Measurements from ENCODE around the gene ZC3H11A. TPM values are rescaled to one million over a fixed set of nuclear protein-coding genes. Genes with fewer than 3 reads are reported as not detected.
"Not testable (repeated sequence)": the region's sequence is repeated elsewhere in the genome, so short reads cannot be mapped to it uniquely, and the experiment has no call there.

The ZC3H11A gene
- total RNA-seq, 1 experiment from 2014 or later, result 66.7 TPM

GRCh38 chr1:203828002-203828401 lies 32.6 kb downstream of the ZC3H11A start:
- POLR2A ChIA-PET, result no interaction called here
- H3K36me3 ChIP-seq (ENCODE audit: control insufficient read depth, insufficient read depth, low read length), result peaks cover 2% of the 10 kb centered on the region; the same call in 1 of the 2 replicates
- intact Hi-C loops (cut with micrococcal nuclease; ENCODE audit: unreplicated experiment), result no loop called here
- Mint-ChIP-seq H3K9me3 (ENCODE audit: unreplicated experiment) (no peaks in the 10 kb centered on the region), H3K27ac (ENCODE audit: unreplicated experiment) (no peak overlapping the region), H3K36me3 (ENCODE audit: insufficient read depth, unreplicated experiment) (peaks cover 90% of the 10 kb centered on the region), H3K4me1 (ENCODE audit: low read depth, unreplicated experiment) (no peaks in the 10 kb centered on the region), H3K27me3 (ENCODE audit: insufficient read depth, unreplicated experiment) (no peaks in the 10 kb centered on the region), H3K4me3 (ENCODE audit: unreplicated experiment) (no peak overlapping the region)
- H3K9me3 ChIP-seq, result no peaks in the 10 kb centered on the region
- H3K4me1 ChIP-seq, result no peaks in the 10 kb centered on the region
- no peak for DNase-seq
- TF ChIP-seq, protein P1, sequence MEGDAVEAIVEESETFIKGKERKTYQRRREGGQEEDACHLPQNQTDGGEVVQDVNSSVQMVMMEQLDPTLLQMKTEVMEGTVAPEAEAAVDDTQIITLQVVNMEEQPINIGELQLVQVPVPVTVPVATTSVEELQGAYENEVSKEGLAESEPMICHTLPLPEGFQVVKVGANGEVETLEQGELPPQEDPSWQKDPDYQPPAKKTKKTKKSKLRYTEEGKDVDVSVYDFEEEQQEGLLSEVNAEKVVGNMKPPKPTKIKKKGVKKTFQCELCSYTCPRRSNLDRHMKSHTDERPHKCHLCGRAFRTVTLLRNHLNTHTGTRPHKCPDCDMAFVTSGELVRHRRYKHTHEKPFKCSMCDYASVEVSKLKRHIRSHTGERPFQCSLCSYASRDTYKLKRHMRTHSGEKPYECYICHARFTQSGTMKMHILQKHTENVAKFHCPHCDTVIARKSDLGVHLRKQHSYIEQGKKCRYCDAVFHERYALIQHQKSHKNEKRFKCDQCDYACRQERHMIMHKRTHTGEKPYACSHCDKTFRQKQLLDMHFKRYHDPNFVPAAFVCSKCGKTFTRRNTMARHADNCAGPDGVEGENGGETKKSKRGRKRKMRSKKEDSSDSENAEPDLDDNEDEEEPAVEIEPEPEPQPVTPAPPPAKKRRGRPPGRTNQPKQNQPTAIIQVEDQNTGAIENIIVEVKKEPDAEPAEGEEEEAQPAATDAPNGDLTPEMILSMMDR (IDR thresholded peaks at IDR 0.05; ENCODE audit: insufficient read depth in 1 of 2, low read depth in 1 of 2, low read length in 1 of 2, severe bottlenecking in 1 of 2, unreplicated experiment in 1 of 2), result no peak
- no peaks in the 10 kb centered on the region for H3K27me3 ChIP-seq (replicated peaks; ENCODE audit: control insufficient read depth, insufficient read depth, low read length)
- no peak overlapping the region for H3K4me3 ChIP-seq (ENCODE audit: low read depth, low read length)
- BruUV-seq (replicated peaks), result no TSS peak
- CTCF ChIA-PET, result no interaction called here

GRCh38 chr1:203828503-203828902 lies 33.1 kb downstream of the ZC3H11A start:
- no TSS peak for BruUV-seq (replicated peaks)
- TF ChIP-seq, protein P1 (IDR thresholded peaks at IDR 0.05; ENCODE audit: insufficient read depth in 1 of 2, low read depth in 1 of 2, low read length in 1 of 2, severe bottlenecking in 1 of 2, unreplicated experiment in 1 of 2), result no peak
- no peaks in the 10 kb centered on the region for H3K27me3 Mint-ChIP-seq (ENCODE audit: insufficient read depth, unreplicated experiment)
- no peaks in the 10 kb centered on the region for H3K9me3 Mint-ChIP-seq (ENCODE audit: unreplicated experiment)
- no peak overlapping the region for H3K27ac Mint-ChIP-seq (ENCODE audit: unreplicated experiment)
- H3K4me1 Mint-ChIP-seq (ENCODE audit: low read depth, unreplicated experiment), result no peaks in the 10 kb centered on the region
- H3K4me3 ChIP-seq (ENCODE audit: low read depth, low read length), result no peak overlapping the region
- DNase-seq, result no peak
- ChIA-PET CTCF (no interaction called here), POLR2A (no interaction called here)
- H3K27me3 ChIP-seq (replicated peaks; ENCODE audit: control insufficient read depth, insufficient read depth, low read length), result no peaks in the 10 kb centered on the region
- peaks cover 2% of the 10 kb centered on the region; the same call in 1 of the 2 replicates for H3K36me3 ChIP-seq (ENCODE audit: control insufficient read depth, insufficient read depth, low read length)
- intact Hi-C loops (cut with micrococcal nuclease; ENCODE audit: unreplicated experiment), result no loop called here
- H3K9me3 ChIP-seq, result no peaks in the 10 kb centered on the region
- H3K4me1 ChIP-seq, result no peaks in the 10 kb centered on the region
- no peak overlapping the region for H3K4me3 Mint-ChIP-seq (ENCODE audit: unreplicated experiment)
- H3K36me3 Mint-ChIP-seq (ENCODE audit: insufficient read depth, unreplicated experiment), result peaks cover 90% of the 10 kb centered on the region

GRCh38 chr1:203829247-203829646 lies 33.8 kb downstream of the ZC3H11A start:
- H3K27me3 Mint-ChIP-seq (ENCODE audit: insufficient read depth, unreplicated experiment); intact Hi-C loops (cut with micrococcal nuclease; ENCODE audit: unreplicated experiment); DNase-seq; H3K4me1 ChIP-seq; H3K4me3 Mint-ChIP-seq (ENCODE audit: unreplicated experiment); H3K9me3 Mint-ChIP-seq (ENCODE audit: unreplicated experiment); H3K4me3 ChIP-seq (ENCODE audit: low read depth, low read length); H3K36me3 ChIP-seq (ENCODE audit: control insufficient read depth, insufficient read depth, low read length); CTCF ChIA-PET; BruUV-seq (replicated peaks); H3K9me3 ChIP-seq; H3K27me3 ChIP-seq (replicated peaks; ENCODE audit: control insufficient read depth, insufficient read depth, low read length); POLR2A ChIA-PET; H3K27ac Mint-ChIP-seq (ENCODE audit: unreplicated experiment); H3K4me1 Mint-ChIP-seq (ENCODE audit: low read depth, unreplicated experiment): not testable (repeated sequence)
- H3K36me3 Mint-ChIP-seq (ENCODE audit: insufficient read depth, unreplicated experiment), result peaks cover 90% of the 10 kb centered on the region

- Mint-ChIP-seq H3K4me1 (ENCODE audit: low read depth, unreplicated experiment) (no peaks in the 10 kb centered on the region), H3K27ac (ENCODE audit: unreplicated experiment) (no peak overlapping the region), H3K27me3 (ENCODE audit: insufficient read depth, unreplicated experiment) (no peaks in the 10 kb centered on the region), H3K9me3 (ENCODE audit: unreplicated experiment) (no peaks in the 10 kb centered on the region), H3K4me3 (ENCODE audit: unreplicated experiment) (no peak overlapping the region), H3K36me3 (ENCODE audit: insufficient read depth, unreplicated experiment) (peaks cover 97% of the 10 kb centered on the region)
- Histone ChIP-seq H3K9me3 (no peaks in the 10 kb centered on the region), H3K27me3 (replicated peaks; ENCODE audit: control insufficient read depth, insufficient read depth, low read length) (no peaks in the 10 kb centered on the region), H3K4me1 (no peaks in the 10 kb centered on the region), H3K36me3 (ENCODE audit: control insufficient read depth, insufficient read depth, low read length) (peaks cover 1% of the 10 kb centered on the region; the same call in 1 of the 2 replicates), H3K4me3 (ENCODE audit: low read depth, low read length) (no peak overlapping the region)
- CTCF ChIA-PET, result no interaction called here
- POLR2A ChIA-PET, result no interaction called here
- BruUV-seq (replicated peaks), result no TSS peak
- intact Hi-C loops (cut with micrococcal nuclease; ENCODE audit: unreplicated experiment), result no loop called here
- DNase-seq, result no peak
- TF ChIP-seq, protein P1 (IDR thresholded peaks at IDR 0.05; ENCODE audit: insufficient read depth in 1 of 2, low read depth in 1 of 2, low read length in 1 of 2, severe bottlenecking in 1 of 2, unreplicated experiment in 1 of 2), result no peak
Observed at GRCh38 chr1:203835476-203835875, 40.1 kb downstream of the ZC3H11A start.

Measured in Caco-2 (cell line).